ENCODE data around the gene MYOM3. TPM values are rescaled to one million over a fixed set of nuclear protein-coding genes. Genes with fewer than 3 reads are reported as not detected.
"Not testable (repeated sequence)": the region's sequence is repeated elsewhere in the genome, so short reads cannot be mapped to it uniquely, and the experiment has no call there.

MYOM3 gene
- polyA plus RNA-seq, 4 donors: 21.5 to 27.1 (median 22.8) TPM

DNA sequence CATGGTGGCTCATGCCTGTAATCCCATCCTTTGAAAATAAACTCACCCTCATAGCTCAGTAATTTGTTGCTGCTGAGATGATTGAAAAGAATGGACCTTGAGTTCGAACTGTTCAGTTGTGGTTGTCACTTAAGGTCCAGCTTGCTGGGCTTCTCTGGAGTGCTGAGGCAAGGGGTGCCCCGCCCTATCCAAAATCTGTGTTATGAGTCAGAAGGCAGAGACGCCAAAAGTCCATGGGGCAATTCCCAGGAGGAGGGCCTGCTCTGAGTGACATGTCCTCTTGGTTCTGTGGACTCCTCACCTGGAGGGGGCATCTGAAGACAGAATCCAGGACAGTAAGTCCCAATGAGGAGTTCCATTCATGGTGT is 64.8 kb downstream of the MYOM3 start:
- no peak for DNase-seq (ENCODE audit: low read depth in 4 of 4, low spot score in 3 of 4)

DNA sequence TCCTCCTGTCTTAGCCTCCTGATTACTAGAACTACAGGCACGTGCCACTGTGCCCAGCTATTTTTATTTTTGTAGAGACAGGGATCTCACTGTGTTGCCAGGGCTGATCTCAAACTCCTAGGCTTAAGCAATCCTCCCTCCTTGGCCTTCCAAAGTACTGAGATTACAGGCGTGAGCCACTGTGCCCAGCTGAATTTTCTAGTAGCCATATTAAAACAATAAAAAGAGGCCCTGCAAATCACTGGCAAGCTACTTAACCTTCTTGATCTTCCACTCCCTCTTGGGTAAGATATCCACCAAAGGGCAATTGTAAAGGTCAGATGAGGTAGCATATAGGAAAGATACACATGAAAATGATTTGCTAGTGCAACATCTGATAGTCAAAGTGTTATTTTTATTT is 66.2 kb downstream of the MYOM3 start:
- DNase-seq (ENCODE audit: low read depth in 4 of 4, low spot score in 3 of 4): no peak

DNA sequence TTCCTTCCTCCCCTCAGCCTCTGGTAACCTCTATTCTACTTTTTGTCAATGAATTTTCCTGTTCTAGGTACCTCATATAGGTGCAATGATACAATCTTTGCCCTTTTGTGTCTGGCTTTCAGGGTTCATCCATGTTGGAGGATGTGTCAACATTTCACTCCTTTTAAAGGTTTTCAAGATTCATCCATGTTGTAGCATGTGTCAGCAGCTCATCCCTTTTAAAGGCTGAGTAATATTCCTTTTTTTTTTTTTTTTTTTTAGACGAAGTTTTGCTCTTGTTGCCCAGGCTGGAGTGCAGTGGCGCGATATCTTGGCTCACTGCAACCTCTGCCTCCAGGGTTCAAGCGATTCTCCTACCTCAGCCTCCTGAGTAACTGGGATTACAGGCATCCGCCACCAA is 67.3 kb downstream of the MYOM3 start:
- not testable (repeated sequence) for DNase-seq (ENCODE audit: low read depth in 4 of 4, low spot score in 3 of 4)

DNA sequence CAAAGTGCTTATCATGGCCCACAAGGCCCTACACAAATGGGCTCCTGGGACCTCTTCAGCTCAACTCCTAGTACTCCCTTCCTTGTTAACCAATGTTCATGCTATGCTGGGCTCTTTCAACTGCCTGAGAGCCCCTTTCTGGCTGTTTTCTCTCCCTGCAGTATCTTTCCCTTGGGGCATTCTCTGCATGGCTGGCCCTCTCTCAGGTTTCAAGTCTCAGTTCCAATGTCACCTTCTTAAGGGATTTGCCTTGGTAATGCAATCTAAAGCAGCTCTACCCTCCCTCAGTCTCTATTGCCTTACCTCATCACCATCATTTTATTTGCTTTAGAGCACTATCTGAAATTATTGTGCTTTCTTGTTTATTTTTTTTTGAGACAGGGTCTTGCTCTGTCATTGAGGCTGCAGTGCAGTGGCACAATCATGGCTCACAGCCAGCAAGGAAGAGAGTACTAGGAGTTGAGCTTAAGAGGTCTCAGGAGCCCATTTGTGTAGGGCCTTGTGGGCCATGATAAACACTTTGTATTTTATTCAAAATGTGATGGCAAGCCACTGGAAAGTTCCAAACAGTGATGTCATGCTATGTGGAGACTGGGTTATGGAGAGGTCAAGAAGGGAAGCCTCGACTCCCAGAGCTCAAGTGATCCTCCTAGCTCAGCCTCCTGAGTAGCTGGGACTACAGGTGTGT is 68.4 kb downstream of the MYOM3 start:
- DNase-seq (ENCODE audit: low read depth in 4 of 4, low spot score in 3 of 4): no peak

DNA sequence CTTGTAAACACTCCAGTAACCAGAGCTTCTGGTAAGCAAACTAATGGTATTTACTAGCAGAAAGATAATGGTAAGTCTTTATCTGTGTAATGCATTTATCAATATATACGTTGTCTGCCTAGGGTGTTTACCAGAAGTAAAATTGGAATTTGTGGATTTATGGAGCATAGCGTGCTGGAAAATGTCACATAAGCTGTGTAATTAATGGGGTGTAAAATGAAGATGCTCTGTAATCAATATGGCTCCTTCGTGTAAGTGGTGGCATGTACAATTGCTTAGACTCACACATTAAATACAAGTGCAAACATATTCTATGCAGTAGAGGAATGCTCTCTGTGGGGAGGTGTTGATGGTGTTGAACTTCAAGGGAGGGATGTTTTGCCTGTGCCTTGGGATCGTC is 69.6 kb downstream of the MYOM3 start:
- no peak for DNase-seq (ENCODE audit: low read depth in 4 of 4, low spot score in 3 of 4)

DNA sequence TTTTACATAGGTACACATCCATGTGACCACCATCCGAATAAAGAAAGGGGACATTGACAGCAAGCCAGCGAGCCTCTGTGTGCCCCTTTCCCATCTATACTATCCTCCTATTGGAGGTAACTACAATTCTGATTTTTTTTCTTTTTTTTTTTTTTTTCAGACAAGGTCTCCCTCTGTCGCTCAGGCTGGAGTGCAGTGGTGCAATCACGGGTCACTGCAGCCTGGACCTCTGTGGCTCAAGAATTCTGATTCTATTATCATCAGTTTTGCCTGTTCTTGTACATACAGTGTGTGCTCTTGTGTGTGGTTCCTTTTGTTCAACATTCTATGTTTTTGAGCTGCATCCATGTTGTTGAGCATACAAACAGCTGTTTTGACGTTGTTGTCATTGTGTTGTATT is 75.8 kb downstream of the MYOM3 start:
- no peak for DNase-seq (ENCODE audit: low read depth in 4 of 4, low spot score in 3 of 4)

DNA sequence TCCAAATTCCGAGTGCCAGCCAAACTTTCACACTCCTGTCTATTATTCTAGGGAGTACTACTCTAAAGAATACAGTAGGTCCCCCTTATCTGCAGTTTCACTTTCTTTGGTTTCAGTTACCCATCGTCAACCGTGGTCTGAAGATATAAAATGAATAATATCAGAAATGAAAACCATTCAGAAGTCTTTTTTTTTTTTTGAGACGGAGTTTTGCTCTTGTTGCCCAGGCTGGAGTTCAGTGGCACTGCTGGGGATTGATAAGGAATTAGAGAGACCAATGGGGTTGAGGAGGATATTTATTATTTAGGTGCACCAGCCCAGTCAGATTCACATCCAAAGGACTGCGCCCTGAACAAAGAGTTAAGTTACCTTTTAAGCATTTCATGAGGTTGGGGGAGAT is 79.0 kb downstream of the MYOM3 start:
- DNase-seq (ENCODE audit: low read depth in 4 of 4, low spot score in 3 of 4): no peak

DNA sequence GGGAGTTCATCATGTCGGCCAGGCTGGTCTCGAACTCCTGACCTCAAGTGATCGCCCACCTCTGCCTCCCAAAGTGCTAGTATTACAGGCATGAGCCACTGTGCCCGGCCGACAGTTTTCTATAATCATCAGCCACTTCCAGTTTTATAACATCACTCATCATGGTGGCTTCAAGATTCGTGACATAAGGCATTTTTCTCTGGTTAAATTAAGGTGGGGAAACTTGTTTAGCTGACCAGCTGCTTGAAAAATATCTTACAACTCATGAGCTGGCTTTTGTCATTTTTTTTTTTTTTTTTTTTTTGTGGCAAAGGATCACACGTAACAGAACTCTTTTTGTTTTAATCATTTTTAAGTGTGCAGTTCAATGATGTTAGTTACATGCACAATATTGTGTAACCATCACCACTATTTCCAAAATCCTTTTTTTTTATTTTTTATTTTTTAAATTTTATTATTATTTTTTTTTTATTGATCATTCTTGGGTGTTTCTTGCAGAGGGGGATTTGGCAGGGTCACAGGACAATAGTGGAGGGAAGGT is 80.9 kb downstream of the MYOM3 start:
- not testable (repeated sequence) for DNase-seq (ENCODE audit: low read depth in 4 of 4, low spot score in 3 of 4)

DNA sequence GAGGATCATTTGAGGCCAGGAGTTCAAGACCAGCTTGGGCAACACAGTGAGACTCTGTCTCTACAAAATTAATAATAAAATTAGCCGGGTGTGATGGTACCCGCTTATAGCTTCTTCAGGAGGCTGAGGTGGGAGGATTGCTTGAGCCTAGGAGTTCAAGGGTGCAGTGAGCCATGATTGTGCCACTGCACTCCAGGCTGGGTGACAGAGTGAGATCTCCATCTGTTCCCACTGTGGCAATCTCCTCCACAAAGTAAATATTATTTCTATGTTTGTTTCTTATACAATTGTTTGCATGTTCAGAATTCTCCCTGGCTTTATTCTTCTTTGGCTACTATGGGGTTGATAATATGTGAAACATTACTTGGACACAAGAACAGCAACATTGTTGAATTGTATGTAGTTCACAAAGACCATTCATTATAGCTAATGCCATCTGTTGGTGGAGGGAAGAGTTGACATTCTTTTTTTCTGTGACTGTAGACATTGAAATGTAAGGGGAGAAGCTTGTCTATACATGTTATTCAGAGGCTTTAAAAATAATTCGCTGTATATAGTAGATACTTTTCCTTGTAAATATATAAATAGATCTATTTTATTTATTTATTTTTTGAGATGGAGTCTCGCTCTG is 84.0 kb downstream of the MYOM3 start:
- DNase-seq (ENCODE audit: low read depth in 4 of 4, low spot score in 3 of 4): no peak

DNA sequence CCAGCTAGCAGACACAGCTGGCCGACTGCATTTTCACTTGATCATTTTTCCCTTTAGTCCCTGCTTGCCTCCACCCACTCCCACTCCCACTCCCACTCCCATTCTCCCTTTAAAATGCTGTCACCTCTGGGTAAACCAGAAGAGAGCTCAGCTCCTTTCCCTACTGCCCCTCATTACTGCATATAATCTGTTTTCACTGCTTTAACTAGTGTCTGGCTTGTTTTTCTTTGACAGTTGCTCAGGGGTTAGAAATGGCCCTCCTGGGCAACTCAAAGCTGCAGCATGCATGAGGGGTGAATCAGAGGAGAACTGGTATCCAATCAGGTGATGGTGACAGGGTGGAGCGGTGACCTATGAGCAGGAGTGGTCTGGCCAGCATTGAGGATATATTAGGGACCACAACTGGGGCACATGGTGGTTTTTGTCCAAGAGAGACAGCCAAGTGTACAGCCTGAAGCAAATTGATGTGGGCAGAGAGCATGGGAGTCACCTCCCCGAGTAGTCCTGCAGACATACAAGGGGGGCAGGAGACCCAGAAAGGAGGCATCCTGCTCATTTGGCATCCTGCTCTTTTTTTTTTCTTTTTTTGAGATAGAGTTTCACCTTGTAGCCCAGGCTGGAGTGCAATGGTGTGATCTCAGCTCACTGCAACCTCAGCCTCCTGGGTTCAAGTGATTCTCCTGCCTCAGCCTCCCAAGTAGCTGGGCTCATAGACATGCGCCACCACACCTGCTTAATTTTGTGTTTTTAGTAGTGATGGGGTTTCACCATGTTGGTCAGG is 89.2 kb downstream of the MYOM3 start:
- DNase-seq (ENCODE audit: low read depth in 4 of 4, low spot score in 3 of 4): no peak

DNA sequence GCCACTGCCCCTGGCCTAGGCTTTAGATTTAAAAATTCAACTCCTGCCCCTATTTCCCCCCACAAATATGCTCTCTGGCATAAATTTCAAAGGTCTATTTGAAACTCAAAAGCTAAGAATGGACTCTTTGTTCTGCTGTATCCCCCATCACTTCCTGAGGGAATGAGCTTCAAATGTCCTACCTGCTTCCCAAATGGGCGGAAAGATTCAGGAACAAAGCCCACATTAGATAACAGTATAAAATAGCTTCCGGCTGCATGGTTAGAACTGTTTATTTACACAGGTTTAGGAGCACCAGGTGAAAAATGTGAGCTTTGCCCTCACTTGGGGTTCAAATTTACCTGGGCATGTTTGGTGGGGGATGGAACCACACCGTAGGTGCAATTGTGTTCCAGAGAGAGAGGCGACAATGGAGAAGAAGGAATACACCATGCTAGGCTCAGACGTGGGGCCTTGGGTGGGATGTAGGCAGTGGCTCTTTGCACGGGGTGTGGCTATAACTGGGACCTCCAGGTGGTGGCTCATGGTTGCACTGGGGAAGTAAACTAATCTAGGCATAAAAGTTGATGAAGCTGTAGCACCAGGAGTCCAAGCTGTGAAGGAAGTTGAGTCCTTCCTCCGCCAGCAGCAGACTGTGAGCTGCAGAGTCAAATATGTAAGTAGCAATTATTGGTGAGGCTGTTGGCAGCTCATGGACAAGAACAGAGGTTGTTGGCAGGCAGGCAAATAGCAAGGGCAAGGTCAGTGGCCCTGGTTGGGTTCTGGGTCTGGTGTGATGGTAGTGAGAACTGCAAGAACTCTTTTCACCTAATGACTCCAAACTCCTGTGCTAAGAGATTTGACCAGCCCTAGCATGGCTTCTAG is 90.3 kb downstream of the MYOM3 start:
- DNase-seq (ENCODE audit: low read depth in 4 of 4, low spot score in 3 of 4): no peak

DNA sequence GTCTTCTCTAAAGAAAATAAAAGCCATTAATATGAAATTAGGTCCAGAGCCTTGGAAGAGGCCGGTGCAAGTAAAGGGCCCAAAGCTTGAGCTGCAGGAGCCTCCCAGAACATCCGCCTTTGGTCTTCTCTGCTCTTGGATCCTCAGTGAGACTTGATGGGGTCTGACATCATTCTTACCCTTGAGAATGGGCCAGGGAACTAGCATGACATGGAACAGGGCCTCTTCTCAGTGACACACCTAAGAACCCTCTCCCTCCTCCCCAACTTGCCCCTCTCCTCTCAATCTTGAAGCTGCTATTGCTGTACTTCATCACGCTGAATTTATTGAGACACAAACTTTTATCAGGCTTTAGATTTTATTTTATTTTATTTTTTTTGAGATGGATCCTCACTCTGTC is 91.5 kb downstream of the MYOM3 start:
- no peak for DNase-seq (ENCODE audit: low read depth in 4 of 4, low spot score in 3 of 4)

DNA sequence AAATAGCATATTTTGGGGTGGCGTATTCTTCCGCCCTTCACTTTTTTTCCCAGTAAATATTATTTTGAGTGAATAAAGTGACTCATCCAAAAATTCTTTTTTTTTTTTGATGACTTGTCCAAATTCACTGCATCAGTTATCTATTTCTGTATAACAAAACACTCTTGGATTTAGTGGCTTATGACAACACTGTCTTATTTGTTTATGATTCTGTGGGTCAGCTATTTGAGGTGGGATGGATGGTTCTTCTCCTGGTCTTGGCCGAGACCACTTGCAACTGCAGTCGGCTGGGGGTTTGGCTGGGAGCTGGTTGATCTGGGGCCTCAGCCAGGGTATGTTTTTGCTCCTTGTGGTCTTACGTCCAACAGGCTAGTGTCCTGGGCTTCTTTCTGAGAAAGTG is 91.9 kb downstream of the MYOM3 start:
- DNase-seq (ENCODE audit: low read depth in 4 of 4, low spot score in 3 of 4): no peak

DNA sequence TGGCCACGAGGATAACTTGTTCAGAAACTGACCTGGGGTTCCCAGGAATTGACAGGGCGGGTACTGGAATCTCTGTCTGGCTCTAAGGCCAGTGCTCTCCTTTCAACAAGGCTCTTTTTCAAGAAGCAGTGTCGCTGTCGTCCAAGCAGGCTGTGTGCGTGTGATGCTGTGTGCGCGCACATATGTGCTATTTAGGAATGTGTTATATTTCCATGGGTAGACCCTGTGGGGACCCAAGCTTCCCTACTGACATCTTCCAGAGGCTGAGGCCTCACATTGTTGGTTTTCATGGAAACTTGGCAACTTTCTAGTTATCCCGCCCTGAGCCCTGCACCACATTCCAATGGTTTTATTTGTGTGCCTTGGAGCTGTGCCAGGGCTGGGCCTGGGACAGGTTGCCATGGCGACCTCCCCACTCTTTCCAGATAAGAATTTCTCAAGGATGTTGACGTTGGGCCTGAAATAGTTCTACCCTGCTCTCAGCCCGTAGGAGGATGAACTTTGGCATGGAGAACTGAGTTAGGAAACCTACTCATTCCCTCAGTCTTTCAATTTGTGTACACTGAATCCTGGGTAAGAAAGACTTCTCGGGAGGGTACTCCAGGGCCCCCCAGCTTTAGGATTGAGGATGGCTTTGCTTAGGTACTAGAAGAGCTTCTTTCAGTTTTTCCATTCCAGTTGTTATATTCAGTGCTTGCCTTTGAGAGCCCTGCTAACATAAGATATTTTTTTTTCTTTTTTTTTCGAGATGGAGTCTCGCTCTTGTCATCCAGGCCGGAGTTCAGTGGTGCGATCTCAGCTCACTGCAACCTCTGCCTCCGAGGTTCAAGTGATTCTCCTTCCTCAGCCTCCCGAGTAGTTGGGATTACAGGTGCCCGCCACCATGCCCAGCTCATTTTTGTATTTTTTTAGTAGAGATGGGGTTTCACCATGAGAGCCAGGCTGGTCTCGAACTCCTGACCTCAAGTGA is 93.0 kb downstream of the MYOM3 start:
- DNase-seq (ENCODE audit: low read depth in 4 of 4, low spot score in 3 of 4): peak; percentile 90 to 97 (median 94)

DNA sequence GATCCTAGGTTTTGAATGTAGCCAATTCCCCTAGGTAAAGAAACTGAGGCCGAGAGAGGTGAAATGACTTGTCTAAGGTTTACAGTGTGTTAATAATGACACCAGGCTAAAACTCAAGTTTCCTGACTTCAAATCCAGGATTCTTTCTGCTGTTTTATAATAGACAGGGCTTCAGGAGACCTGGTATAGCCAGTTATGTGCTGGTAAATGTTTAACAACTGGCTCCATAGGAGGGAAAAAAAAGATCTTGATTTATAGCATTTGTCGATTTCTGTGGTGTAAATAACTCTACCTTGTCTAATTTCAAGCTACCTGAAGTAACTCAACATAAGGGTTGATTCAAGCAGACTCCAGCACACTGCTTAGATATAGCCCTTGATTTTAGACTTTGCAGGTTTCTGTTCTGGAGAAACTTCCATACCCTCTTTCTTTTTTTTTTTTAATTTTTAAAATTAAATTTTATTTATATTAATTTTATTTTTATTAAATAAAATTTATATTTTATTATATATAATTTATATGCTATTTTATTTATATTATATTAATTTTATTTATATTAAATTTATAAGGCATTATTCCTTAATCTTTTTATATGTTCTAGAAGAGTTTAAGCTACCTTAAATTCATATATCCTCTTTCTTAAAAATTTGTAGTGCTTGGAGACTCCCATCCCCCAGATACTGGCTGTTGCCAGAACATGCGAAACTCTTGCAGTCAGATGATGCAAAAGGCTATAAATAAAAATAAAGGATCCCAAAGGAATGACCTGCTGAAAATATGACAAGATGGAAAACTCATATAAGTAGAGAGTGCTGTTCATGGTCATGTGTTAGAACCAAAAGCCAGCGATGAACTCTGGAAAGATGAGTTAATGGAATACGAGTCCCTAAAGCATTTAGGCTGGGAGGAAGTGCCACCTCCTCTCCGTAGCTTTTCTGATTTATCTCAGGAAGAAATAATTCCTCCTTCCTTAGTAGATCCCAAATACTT is 96.4 kb downstream of the MYOM3 start:
- no peak for DNase-seq (ENCODE audit: low read depth in 4 of 4, low spot score in 3 of 4)

DNA sequence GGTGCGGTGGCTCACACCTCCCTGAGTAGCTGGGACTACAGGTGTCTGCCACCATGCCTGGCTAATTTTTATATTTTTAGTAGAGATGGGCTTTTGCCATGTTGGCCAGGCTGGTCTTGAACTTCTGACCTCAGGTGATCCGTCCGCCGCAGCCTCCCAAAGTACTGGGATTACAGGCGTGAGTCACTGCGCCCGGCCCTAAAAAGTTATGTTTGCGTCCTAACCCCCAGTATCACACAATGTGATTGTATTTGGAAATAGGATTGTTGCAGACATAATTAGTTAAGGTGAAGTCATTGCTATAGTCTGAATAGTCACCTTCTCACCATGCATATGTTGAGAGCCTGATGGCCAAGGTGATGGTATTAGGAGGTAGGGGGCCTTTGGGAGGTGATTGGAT is 99.1 kb downstream of the MYOM3 start:
- not testable (repeated sequence) for DNase-seq (ENCODE audit: low read depth in 4 of 4, low spot score in 3 of 4)

DNA sequence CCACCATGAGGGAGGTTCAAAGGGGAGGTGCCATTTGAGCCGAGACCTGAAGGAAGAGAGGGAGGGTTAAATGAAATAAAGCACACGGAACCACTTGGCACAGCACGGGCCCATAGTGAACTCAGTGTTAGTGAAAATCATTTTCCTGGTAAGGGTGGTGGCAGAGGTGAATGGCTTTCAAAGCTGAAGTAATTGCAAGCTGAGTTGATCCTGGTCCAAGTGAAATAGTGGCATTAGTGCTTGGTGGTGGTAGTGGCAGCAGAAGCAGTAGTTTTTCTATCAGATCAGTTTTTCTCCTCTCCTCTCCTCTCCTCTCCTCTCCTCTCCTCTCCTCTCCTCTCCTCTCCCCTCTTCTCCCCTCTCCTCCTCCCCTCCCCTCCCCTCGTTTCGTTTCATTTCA is 101.3 kb downstream of the MYOM3 start:
- no peak for DNase-seq (ENCODE audit: low read depth in 4 of 4, low spot score in 3 of 4)

DNA sequence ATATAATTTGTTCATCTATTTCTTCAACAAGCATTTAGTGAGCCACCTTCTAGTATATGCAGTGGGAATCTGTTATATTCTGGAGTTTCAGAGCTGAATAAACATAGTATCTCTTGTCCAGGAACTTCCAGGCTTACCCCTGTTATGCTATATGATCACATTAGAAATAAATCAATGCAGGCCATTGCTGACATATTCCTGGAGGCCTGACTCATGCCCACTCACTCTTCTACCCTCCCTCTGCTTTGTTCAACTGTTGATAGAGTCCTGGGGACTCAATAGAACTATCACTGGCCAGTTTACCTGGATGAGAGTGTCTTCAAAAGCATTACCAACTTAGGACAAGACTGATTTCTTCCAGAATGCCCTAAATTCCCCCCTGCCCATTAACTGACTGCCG is 102.5 kb downstream of the MYOM3 start:
- no peak for DNase-seq (ENCODE audit: low read depth in 4 of 4, low spot score in 3 of 4)

Data from right renal pelvis (tissue), 4 donors.